GM12878 (cell line): ENCODE results near the gene POLRMT. TPM values are rescaled to one million over a fixed set of nuclear protein-coding genes. Genes with fewer than 3 reads are reported as not detected.

Source experiments
- CREB1 ChIP-seq: IDR thresholded peaks from 2 replicates; pipeline ENCODE4 v1.6.1; 2012; ENCODE audit warnings: low read depth, mild to moderate bottlenecking, inconsistent platforms
- CUX1 ChIP-seq: IDR thresholded peaks from 2 replicates; pipeline ENCODE4 v1.6.1; 2012; ENCODE audit warnings: improper control_type of control experiment, low read depth, low read length; ENCODE audit not compliant: insufficient replicate concordance
- EED ChIP-seq: sonication (generic); IDR thresholded peaks from 2 replicates; pipeline ENCODE4 v1.6.1; 2016; ENCODE audit warnings: antibody characterized with exemption, low read depth
- EZH2 ChIP-seq: IDR thresholded peaks from 2 replicates; pipeline ENCODE4 v1.6.1; 2012; ENCODE audit warnings: low read depth, mild to moderate bottlenecking, control low read depth, inconsistent platforms, low read length, borderline replicate concordance; ENCODE audit not compliant: control insufficient read depth
- HSF1 ChIP-seq: fragments of 150-350 bp; IDR thresholded peaks from 2 replicates; pipeline ENCODE4 v1.6.1; 2014; ENCODE audit warnings: mild to moderate bottlenecking, low read depth, low read length
- KAT2A ChIP-seq: conservative IDR thresholded peaks from 2 replicates; pipeline ENCODE4 v1.6.1; 2011; ENCODE audit warnings: low read depth, low read length; ENCODE audit not compliant: control insufficient read depth
- LARP7 ChIP-seq: fragments of 450-650 bp; IDR thresholded peaks from 2 replicates; pipeline ENCODE4 v1.6.1; 2017; ENCODE audit warnings: mild to moderate bottlenecking
- MXI1 ChIP-seq: fragments of 150-350 bp; IDR thresholded peaks from 2 replicates; pipeline ENCODE4 v1.6.1; 2011; ENCODE audit warnings: low read depth, mild to moderate bottlenecking, inconsistent platforms, low read length, improper control_type of control experiment
- POLR2AphosphoS5 ChIP-seq: IDR thresholded peaks from 2 replicates; pipeline ENCODE4 v1.6.1; 2011; ENCODE audit warnings: mild to moderate bottlenecking, low read length, inconsistent platforms
- POU2F2 ChIP-seq: IDR thresholded peaks from 3 replicates; pipeline ENCODE4 v1.6.1; 2011; ENCODE audit warnings: low read depth, mild to moderate bottlenecking, low read length, borderline replicate concordance
- PRDM15 ChIP-seq: fragments of 450-650 bp; formaldehyde crosslinking; IDR thresholded peaks from 2 replicates; pipeline ENCODE4 v1.4.0; 2020; ENCODE audit warnings: mild to moderate bottlenecking, moderate library complexity
- RAD51 ChIP-seq: fragments of 450-650 bp; IDR thresholded peaks from 2 replicates; pipeline ENCODE4 v1.6.1; 2016; ENCODE audit warnings: moderate library complexity, mild to moderate bottlenecking, inconsistent platforms
- RB1 ChIP-seq: fragments of 450-650 bp; formaldehyde crosslinking; IDR thresholded peaks from 2 replicates; pipeline ENCODE4 v1.6.1; 2017; ENCODE audit warnings: mild to moderate bottlenecking, borderline replicate concordance
- RCOR1 ChIP-seq: conservative IDR thresholded peaks from 2 replicates; pipeline ENCODE4 v1.6.1; 2012; ENCODE audit warnings: low read depth, low read length, improper control_type of control experiment
- RELA ChIP-seq: fragments of 450-650 bp; IDR thresholded peaks from 2 replicates; pipeline ENCODE4 v1.8.0; 2014; ENCODE audit warnings: borderline replicate concordance; ENCODE audit not compliant: partially characterized antibody
- RFX5 ChIP-seq: IDR thresholded peaks from 2 replicates; pipeline ENCODE4 v1.6.1; 2011; ENCODE audit warnings: low read depth, low read length, improper control_type of control experiment
- SIX5 ChIP-seq: IDR thresholded peaks from 2 replicates; pipeline ENCODE4 v1.6.1; 2011; ENCODE audit warnings: mild to moderate bottlenecking, low read depth, low read length, moderate library complexity; ENCODE audit not compliant: severe bottlenecking
- SMC3 ChIP-seq: IDR thresholded peaks from 2 replicates; pipeline ENCODE4 v1.6.1; 2011; ENCODE audit warnings: low read length, improper control_type of control experiment, borderline replicate concordance
- SPI1 ChIP-seq: IDR thresholded peaks from 2 replicates; pipeline ENCODE4 v1.6.1; 2011; ENCODE audit warnings: low read depth, mild to moderate bottlenecking, low read length, moderate library complexity, borderline replicate concordance; ENCODE audit not compliant: insufficient read depth
- TCF12 ChIP-seq: IDR thresholded peaks from 2 replicates; pipeline ENCODE4 v1.6.1; 2011; ENCODE audit warnings: low read depth, mild to moderate bottlenecking, low read length
- ZSCAN29 ChIP-seq: fragments of 450-650 bp; IDR thresholded peaks from 2 replicates; pipeline ENCODE4 v1.6.1; 2017; ENCODE audit warnings: mild to moderate bottlenecking, moderate library complexity
- polyA plus RNA-seq, 11 experiments: library from polyadenylated mRNA; depleted of rRNA in 4 of 11; unstranded in 6 of 11; stranded (reverse) in 5 of 11; fragments of >200 nt; fragmentation: Nextera tagmentation in 4 of 11; fragmentation: Illumina TruSeq in 1 of 11; extraction: Ambion mirVana in 4 of 11; extraction: Trizol in 1 of 11; gene quantifications; 1 replicate in 1 of 11; 2 replicates in 10 of 11; pipeline versions ENCODE4 v1.2.1 to v1.2.3, GENCODE V29; 2011 to 2016; ENCODE audit warnings: inconsistent platforms in 2 of 11, missing spikeins in 2 of 11, low read depth in 1 of 11
- total RNA-seq, 4 experiments: library from RNA; depleted of rRNA in 3 of 4; stranded (reverse); fragments of >200 nt in 3 of 4; fragmentation: Illumina TruSeq in 1 of 4; extraction: Trizol in 1 of 4; gene quantifications; 2 replicates each; pipeline versions ENCODE4 v1.2.1 to v1.2.3, GENCODE V29; 2013 to 2021

POLRMT gene
- total and polyA plus RNA-seq, 10 of the 15 experiments (the other 5 are each of a cell fraction or from before 2014, with no cell fraction given) = 9.9 to 57.6 (median 34.6) TPM

GRCh38 chr19:633068-633785, at the start of gene POLRMT (continued):
- TF ChIP-seq PRDM15 (no peak), MXI1 (peak; percentile 93), RB1 (no peak), HSF1 (no peak), CUX1 (no peak), CREB1 (peak; percentile 80), RELA (peak; percentile 66), RCOR1 (no peak), SIX5 (peak; percentile 76), EED (no peak), ZSCAN29 (no peak), LARP7 (peak; percentile 32), RFX5 (0 out of 2 replicates have a peak, but pooled peaks have one; percentile 49), KAT2A (no peak), POLR2AphosphoS5 (peak; percentile 48; the same call in 1 of the 2 replicates), SPI1 (no peak), RAD51 (no peak), EZH2 (no peak), SMC3 (no peak), TCF12 (no peak), POU2F2 (no peak)
